GM11168 (cell line): ENCODE results near the gene SLC38A10.

Experiments used
- in situ Hi-C: fragments of 300-500 bp; cut with MboI; formaldehyde crosslinking; loops from one replicate; pipeline ENCODE4 v1.12.0; 2022; ENCODE audit warnings: low sequenced_read_pairs; ENCODE audit not compliant: unreplicated experiment

Gene SLC38A10

DNA sequence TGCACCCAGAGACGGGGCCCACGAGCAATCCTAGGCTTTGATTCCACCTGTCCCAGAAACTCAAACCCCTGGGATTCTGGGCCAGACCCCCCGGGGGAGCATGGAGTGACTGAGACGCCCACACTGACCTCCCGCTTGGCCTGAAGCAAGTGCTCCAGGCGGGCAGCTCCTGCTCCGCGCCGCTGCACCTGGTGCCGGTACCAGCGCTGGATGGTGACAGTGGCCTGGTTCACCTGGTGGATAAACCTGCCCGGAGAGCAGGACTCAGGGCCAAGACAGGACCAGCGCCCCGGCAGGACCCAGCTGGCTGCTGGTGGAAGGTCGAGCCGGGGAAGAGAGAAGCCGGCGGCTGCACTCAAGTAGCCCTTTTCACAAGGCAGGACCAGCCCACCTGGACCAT, 94.9 kb downstream of the SLC38A10 start:
- in situ Hi-C loops, result no loop called here

DNA sequence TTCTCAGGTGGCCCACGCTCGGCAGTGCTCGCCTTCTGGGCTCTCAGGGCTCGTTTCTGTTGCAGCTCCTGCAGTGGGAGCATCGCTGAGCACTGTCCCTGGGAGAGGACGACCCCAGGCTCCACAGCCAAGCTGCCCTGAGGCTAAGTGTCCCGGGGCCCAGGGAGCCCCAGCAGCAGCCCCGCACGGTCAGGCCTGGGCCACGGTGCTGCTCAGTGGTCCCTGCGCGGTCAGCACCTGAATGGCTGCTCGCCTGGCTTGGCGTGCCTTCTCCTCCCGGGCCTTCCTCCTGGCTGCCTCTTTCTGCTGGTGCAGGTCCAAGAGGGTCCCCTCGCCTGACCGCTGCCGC, 95.7 kb downstream of the SLC38A10 start:
- in situ Hi-C loops, result no loop called here

DNA sequence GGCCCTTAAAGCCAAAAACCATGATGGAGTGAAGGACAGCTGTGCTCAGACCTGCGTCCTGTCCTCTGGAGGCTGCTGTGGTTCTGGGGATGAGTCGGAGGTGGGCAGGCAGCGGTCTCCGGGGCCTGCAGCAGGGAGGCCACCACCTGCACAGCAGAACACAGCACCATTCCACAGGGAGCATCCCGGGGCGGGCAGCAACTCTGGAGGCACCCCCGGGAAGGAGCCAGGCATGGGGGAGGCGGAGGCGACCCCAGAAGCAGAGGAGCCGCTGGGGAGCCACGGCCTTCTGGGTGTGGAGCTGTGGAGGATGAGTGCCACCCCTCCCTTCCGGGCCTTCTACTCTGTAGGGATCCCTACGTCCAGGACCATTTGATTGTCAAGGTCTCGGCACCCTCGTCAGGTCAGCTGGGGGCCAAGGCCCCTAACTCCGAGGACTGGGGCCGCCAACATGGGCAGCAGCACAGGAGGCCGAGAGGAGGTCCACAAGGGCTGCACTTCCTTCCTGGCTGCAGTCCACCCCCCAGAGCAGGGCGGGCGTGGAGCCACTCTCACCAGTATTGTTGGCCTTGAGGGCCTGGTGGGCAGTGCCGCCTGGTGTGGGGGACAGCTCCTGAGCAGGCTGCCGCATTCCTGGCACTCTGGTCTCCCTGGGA, 96.2 kb downstream of the SLC38A10 start:
- in situ Hi-C loops, result no loop called here

DNA sequence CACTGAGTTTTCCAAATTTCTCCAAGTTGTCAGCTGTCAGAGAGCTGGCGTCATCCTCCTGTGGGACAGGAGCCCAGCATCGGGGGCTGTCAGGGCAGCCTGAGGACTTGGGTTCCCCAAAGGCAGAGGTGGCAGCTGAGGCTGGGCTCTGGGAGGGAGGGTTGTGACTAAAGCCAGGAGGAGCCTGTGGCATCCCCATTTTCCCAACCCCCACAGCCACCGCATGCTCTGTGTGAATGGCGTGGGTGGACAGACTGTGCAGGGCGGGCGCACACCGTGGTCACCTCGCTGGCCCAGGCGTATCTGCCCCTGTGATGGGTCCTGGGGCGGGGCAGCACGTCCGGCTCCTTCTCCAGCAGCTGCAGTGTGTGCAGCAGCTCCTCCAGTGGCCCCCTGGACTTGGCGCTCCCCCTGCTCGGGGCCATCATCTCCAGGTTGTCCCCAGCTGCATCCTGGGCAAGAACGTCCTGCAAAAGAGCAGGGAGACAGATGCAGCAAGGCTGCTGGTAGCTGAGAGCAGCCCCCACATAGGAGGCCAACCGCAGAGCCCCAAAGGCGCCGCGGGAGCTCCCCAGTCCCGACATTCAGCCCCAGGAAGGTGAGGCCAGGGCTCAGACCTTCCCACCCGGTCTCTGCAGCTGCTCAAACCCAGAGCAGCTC, 97.1 kb downstream of the SLC38A10 start:
- in situ Hi-C loops, result no loop called here

DNA sequence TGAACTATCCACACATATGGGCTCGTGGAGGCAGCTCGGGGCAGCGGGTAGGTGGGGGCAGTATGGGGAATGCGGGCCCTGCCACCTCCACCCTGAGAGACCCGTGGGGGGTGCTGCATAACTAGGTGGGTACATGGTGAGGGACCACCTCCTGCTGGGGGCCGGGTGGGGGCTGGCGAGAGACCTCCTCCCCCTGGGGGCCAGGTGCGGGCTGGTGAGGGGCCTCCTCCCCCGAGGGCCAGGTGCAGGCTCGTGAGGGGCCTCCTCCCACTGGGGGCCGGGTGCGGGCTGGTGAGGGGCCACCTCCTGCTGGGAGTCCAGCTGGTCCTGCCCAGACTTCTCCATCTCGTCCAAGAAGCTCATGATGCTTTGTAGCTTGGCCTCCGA, 97.7 kb downstream of the SLC38A10 start:
- in situ Hi-C loops, result no loop called here

DNA sequence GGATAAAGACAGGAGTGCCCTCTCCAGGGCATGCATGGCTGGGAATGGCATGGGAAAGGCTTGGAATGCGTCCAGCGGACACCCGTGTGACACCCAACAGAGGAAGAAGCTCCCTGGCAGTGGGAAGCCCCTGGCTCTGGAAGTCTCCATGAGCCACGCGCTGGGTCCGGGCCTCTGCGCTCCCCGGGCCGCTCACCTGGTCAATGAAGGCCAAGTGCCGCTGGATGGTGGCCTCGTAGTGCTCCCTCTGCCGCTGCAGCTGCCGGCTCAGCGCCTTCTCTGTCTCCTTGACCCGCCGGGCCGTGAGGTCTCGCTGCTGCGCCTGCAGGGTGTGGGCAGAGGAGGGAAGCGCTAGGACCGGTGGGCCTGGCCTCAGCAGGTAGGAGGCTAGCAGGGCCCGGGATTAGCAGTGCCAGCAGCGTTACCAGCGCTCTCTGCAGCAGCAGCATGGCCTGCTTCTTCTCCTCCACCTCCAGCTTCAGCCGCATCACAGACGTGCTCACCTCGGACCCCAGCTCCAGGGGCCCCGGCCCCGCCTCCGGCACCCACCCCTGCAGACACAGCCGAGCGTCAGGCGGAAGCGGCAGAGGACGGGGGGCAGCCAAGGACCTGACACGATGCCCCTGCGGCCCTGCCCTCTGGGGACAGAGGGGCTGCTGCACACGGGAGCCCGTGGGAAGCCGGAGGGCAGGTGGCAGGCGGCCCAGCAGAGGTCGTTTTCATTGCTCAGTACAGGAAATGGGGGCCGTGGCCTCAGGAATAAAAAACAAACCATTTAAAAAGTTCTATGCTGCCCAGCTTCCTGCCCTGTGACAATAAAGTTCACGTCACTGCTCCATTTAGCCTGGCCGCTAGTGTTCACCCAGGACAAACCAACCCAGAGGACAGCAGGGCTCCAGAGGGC, 98.3 kb downstream of the SLC38A10 start:
- in situ Hi-C loops, result no loop called here

DNA sequence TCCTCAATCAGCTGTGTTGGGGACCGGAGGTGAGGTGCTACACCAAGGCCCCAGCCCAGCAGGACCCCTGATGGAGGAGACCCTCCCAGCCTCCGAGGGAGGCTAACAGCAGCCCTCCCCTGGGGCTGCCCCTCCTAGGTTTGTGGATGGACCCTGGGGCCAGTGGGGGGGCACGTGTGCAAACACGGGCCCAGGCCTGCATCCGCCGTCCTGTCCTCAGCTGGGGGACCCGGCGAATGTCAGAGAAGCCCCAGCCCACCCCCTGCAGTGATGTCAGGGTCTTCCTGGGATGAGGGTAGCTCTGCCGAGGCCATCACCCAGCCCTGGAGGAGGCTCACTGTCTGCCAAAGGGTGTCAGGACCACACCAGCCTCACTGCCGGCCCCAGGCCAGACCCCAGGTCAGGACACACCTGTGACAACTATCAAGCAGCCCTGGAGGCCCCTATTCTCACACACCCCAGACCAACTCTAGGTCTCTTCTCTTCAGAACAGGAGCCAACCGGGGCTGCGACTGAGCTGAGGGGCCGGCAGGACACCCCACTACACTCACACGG, 99.1 kb downstream of the SLC38A10 start:
- in situ Hi-C loops, result no loop called here
